Parathyroid adenoma (tissue), 2 donors: ENCODE data around the gene NOP16.

Experiments used
- H2AFZ ChIP-seq: fragments of 300-600 bp; sonication (generic); one replicate; pipeline ENCODE4 v1.7.0; 2017; ENCODE audit warnings: antibody characterized with exemption, mild to moderate bottlenecking
- H3K27ac ChIP-seq: fragments of 300-600 bp; sonication (generic); one replicate; pipeline ENCODE4 v1.7.0; 2017
- H3K27me3 ChIP-seq: fragments of 300-600 bp; sonication (generic); one replicate; pipeline ENCODE4 v1.7.0; 2017; ENCODE audit warnings: low read length; ENCODE audit not compliant: control insufficient read depth, insufficient read depth
- H3K36me3 ChIP-seq: fragments of 300-600 bp; sonication (generic); one replicate; pipeline ENCODE4 v1.7.0; 2017; ENCODE audit warnings: low read length; ENCODE audit not compliant: control insufficient read depth, insufficient read depth
- H3K4me1 ChIP-seq: fragments of 300-600 bp; sonication (generic); one replicate; pipeline ENCODE4 v1.7.0; 2017; ENCODE audit warnings: control low read depth
- H3K4me2 ChIP-seq: fragments of 300-600 bp; sonication (generic); one replicate; pipeline ENCODE4 v1.7.0; 2017; ENCODE audit warnings: low read length
- H3K4me3 ChIP-seq: fragments of 300-600 bp; sonication (generic); one replicate; pipeline ENCODE4 v1.7.0; 2017; ENCODE audit warnings: low read depth, low read length
- H3K79me2 ChIP-seq: fragments of 300-600 bp; sonication (generic); one replicate; pipeline ENCODE4 v1.7.0; 2017; ENCODE audit warnings: control low read depth
- H3K9ac ChIP-seq: fragments of 300-600 bp; sonication (generic); one replicate; pipeline ENCODE4 v1.7.0; 2017; ENCODE audit warnings: mild to moderate bottlenecking
- H3K9me3 ChIP-seq: fragments of 300-600 bp; sonication (generic); one replicate; pipeline ENCODE4 v1.7.0; 2017; ENCODE audit warnings: low read length; ENCODE audit not compliant: control insufficient read depth
- CTCF ChIP-seq: fragments of 300-600 bp; sonication (generic); IDR thresholded peaks from one replicate; pipeline ENCODE4 v1.7.0; 2017; ENCODE audit warnings: antibody characterized with exemption, mild to moderate bottlenecking
- donor health status: primary hyperparathyroidism.

Gene NOP16

DNA sequence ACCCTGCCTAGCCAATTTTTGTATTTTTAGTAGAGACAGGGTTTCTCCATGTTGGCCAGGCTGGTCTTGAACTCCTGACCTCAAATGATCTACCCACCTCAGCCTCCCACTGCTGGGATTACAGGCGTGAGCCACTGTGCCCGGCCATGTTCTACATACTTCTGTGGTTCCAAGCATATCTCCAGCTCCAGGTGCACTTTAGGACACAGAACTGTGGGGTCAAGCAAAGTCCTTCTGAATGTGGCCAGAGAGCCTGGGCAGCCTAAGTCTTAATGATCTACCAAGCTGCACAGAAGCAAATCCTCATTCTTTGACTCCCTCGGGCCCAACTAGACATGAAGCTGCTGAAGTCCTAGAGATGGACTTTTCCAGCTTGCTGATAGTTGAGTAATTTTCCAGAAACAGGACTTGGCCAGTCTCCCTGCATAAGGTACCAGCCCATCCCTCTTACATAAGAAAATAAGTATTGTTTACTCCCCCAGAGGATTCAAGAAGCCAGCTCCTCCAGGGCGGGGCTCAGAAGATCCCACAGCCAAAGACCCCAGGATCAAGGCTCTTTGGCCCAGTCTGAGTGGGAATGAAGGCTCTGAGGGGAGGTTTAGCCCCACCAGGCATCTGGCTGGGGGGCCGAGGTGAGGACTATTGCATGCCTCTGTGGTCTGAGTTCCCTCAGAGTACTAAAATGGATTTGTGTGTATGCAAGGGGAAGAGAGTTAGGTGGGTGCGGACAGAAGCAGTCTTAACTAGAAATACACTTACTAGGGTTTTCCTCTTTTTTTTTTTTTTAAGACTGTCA, 19.3 kb upstream of the NOP16 start:
- H3K9me3 ChIP-seq: no peaks in the 10 kb centered on the region
- H3K4me2 ChIP-seq: no peak overlapping the region
- H3K27ac ChIP-seq: no peak overlapping the region
- H3K4me3 ChIP-seq: no peak overlapping the region
- no peaks in the 10 kb centered on the region for H3K27me3 ChIP-seq
- H3K9ac ChIP-seq: no peak overlapping the region
- no peaks in the 10 kb centered on the region for H3K36me3 ChIP-seq
- H3K4me1 ChIP-seq: peaks cover 4% of the 10 kb centered on the region
- peaks cover 34% of the 10 kb centered on the region for H3K79me2 ChIP-seq
- H2AFZ ChIP-seq: no peak overlapping the region
- no peak for TF ChIP-seq CTCF

DNA sequence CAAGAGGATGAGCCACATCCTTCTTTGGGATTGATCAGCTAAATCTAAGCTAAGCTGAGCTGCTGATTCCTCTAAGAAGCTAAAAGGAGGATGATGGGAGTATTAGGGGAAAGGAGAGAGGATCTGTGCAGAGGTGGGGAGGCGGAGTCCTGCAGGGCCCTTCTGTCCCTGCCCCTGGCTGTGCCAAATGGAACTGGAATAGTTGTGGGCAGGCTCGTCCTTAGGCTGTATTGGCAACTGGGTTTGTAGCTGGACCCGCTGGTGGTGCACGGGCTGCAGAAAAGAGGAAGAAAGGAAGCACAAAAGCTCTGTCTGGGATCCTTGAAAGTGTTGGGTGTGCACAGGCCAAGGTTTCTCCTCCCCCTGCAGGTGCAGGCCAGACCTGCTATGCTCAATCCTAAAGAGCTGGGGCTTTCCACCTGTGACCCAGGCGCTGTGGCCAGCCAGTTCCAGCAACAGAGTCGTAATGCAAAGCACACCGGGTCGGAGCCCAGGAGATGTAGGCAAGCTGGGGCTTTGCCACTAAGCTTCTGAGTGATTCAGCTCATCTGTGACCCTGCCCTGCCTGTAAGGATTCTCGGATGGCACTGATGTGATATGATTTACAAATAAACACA, 18.1 kb upstream of the NOP16 start:
- H3K79me2 ChIP-seq: peaks cover 32% of the 10 kb centered on the region
- peaks cover 7% of the 10 kb centered on the region for H3K4me1 ChIP-seq
- H3K27me3 ChIP-seq: no peaks in the 10 kb centered on the region
- no peaks in the 10 kb centered on the region for H3K36me3 ChIP-seq
- no peak overlapping the region for H3K4me2 ChIP-seq
- no peak overlapping the region for H2AFZ ChIP-seq
- H3K9me3 ChIP-seq: no peaks in the 10 kb centered on the region
- no peak overlapping the region for H3K4me3 ChIP-seq
- no peak overlapping the region for H3K9ac ChIP-seq
- no peak overlapping the region for H3K27ac ChIP-seq
- no peak for TF ChIP-seq CTCF

DNA sequence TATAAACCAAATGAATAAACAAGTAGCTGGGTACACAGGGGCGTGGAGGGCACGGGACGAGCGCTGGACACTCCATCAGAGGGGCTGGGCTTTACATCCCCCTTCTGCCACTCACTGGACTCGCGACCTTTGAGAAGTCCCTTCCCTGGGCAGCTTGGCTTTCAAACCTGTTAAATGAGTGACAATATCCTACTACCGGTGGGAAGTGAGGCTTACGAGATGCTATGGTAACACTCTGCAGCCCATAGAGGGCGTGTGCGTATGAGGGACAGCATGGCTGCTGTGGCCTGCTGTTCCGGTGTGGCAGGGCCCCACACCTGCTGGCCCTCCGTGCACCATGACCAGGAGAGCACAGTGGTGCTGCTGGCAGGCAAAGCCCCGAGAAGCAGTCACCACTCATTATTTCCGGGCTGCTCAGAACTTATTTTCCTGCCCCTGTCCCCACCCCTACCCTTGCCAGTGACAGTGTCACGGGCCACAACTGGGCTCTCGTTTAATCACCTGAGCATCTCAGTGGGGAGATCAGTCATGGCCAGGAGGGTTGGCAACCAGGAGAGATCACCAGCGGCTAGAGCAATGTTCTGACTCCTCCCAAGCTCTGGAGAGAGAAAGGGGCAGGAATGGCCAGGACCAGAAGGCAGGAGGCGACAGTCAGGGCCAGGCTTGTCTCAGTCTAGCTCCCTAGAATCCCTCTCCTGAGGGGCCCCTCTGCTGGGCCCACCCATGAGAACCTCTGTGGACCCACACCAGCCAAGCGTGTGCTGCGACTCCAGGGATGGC, 17.4 kb upstream of the NOP16 start:
- no peaks in the 10 kb centered on the region for H3K9me3 ChIP-seq
- TF ChIP-seq CTCF: no peak
- H3K4me3 ChIP-seq: no peak overlapping the region
- H3K36me3 ChIP-seq: no peaks in the 10 kb centered on the region
- no peak overlapping the region for H2AFZ ChIP-seq
- H3K9ac ChIP-seq: no peak overlapping the region
- H3K27ac ChIP-seq: no peak overlapping the region
- H3K4me1 ChIP-seq: peaks cover 7% of the 10 kb centered on the region
- H3K79me2 ChIP-seq: peaks cover 32% of the 10 kb centered on the region
- H3K4me2 ChIP-seq: no peak overlapping the region
- H3K27me3 ChIP-seq: no peaks in the 10 kb centered on the region

DNA sequence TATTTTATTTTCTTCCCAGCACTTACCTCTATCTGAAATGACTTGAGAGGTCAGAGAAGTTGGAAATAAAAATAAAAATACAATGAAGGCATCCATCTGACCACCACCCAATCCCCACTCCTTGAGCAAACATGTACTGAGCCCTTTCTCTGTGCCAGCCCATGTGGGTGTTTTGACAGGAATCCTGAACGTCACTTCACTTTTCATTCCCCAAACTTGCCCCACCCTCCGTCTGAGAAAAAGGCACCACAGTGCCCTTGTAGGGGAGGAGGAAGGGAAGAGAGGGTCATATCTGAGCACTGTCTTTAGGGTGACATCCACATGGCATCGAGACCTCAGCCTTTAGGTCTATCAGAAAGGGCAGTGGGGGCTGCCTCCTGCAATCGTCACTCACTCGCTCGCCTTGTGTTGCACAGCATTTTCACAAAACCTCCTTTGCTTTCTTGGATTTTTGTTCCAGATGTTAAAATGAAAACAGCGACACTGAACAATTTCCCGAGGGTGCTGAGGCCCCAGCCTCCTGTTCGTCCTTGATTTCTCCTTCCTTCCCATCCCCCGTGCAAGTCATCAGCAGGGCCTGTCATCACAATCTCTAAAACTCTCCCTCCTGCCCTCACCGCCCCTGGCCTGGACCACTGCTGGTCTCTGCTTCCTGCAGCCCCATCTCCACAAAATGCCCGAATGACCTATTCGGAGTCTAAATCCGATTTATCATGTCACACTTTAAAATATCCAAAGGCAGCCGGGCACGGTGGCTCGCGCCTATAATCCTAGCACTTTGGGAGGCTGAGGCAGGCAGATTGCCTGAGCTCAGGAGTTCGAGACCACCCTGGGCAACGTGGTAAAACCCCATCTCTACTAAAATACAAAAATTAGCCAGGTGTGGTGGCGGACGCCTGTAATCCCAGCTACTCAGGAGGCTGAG, 13.1 kb upstream of the NOP16 start:
- no peaks in the 10 kb centered on the region for H3K27me3 ChIP-seq
- no peak overlapping the region for H3K27ac ChIP-seq
- no peaks in the 10 kb centered on the region for H3K9me3 ChIP-seq
- no peak overlapping the region for H3K4me3 ChIP-seq
- no peak overlapping the region for H3K4me2 ChIP-seq
- peaks cover 16% of the 10 kb centered on the region for H3K4me1 ChIP-seq
- no peak overlapping the region for H2AFZ ChIP-seq
- H3K36me3 ChIP-seq: no peaks in the 10 kb centered on the region
- TF ChIP-seq CTCF: no peak
- peaks cover 25% of the 10 kb centered on the region for H3K79me2 ChIP-seq
- H3K9ac ChIP-seq: no peak overlapping the region
